Measurements from ENCODE around the gene SERTAD1. TPM values are rescaled to one million over a fixed set of nuclear protein-coding genes. Genes with fewer than 3 reads are reported as not detected.

Gene SERTAD1
- total RNA-seq, 1 donor from 2014 or later, result 13.4 TPM

- ChIA-PET POLR2A (no interaction called here), CTCF (no interaction called here)
- ATAC-seq (ENCODE audit: low read depth), result no peak
- DNase-seq, result no peak
- Mint-ChIP-seq H3K4me3 (no peak overlapping the region), H3K4me1 (no peaks in the 10 kb centered on the region), H3K27ac (no peak overlapping the region), H3K9me3 (no peaks in the 10 kb centered on the region), H3K27me3 (no peaks in the 10 kb centered on the region), H3K36me3 (ENCODE audit: low read depth) (peaks cover 2% of the 10 kb centered on the region)
- intact Hi-C loops (cut with micrococcal nuclease), result no loop called here
- TF ChIP-seq, protein P1, sequence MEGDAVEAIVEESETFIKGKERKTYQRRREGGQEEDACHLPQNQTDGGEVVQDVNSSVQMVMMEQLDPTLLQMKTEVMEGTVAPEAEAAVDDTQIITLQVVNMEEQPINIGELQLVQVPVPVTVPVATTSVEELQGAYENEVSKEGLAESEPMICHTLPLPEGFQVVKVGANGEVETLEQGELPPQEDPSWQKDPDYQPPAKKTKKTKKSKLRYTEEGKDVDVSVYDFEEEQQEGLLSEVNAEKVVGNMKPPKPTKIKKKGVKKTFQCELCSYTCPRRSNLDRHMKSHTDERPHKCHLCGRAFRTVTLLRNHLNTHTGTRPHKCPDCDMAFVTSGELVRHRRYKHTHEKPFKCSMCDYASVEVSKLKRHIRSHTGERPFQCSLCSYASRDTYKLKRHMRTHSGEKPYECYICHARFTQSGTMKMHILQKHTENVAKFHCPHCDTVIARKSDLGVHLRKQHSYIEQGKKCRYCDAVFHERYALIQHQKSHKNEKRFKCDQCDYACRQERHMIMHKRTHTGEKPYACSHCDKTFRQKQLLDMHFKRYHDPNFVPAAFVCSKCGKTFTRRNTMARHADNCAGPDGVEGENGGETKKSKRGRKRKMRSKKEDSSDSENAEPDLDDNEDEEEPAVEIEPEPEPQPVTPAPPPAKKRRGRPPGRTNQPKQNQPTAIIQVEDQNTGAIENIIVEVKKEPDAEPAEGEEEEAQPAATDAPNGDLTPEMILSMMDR (IDR thresholded peaks at IDR 0.05), result no peak
Observed at GRCh38 chr19:40450664-40451063, 24.9 kb upstream of the SERTAD1 start.

- ChIA-PET POLR2A (interaction anchor here (0.7 kb wide), 1 partner anchor 121 kb away, joined by 3 read pairs; no protein-coding TSS in a partner anchor), CTCF (no interaction called here)
- Mint-ChIP-seq H3K27me3 (no peaks in the 10 kb centered on the region), H3K9me3 (no peaks in the 10 kb centered on the region), H3K36me3 (ENCODE audit: low read depth) (peaks cover 2% of the 10 kb centered on the region), H3K4me1 (peaks cover 6% of the 10 kb centered on the region), H3K27ac (no peak overlapping the region), H3K4me3 (no peak overlapping the region)
- intact Hi-C loops (cut with micrococcal nuclease), result no loop called here
- ATAC-seq (ENCODE audit: low read depth) (no peak), DNase-seq (no peak)
- TF ChIP-seq, protein P1 (IDR thresholded peaks at IDR 0.05), result no peak
Observed at GRCh38 chr19:40449506-40449905, 23.7 kb upstream of the SERTAD1 start.

GRCh38 chr19:40446263-40446784 lies 20.5 kb upstream of the SERTAD1 start:
- no peak overlapping the region for H3K4me3 Mint-ChIP-seq
- H3K27me3 Mint-ChIP-seq, result no peaks in the 10 kb centered on the region
- CTCF ChIA-PET, result interaction anchor here (0.7 kb wide), 1 partner anchor 26 kb away, joined by 4 read pairs; no protein-coding TSS in a partner anchor

GRCh38 chr19:40445780-40446262 lies 20.0 kb upstream of the SERTAD1 start:
- Mint-ChIP-seq H3K27me3 (no peaks in the 10 kb centered on the region), H3K4me3 (no peak overlapping the region), H3K36me3 (ENCODE audit: low read depth) (peaks cover 33% of the 10 kb centered on the region), H3K9me3 (no peaks in the 10 kb centered on the region), H3K4me1 (peaks cover 24% of the 10 kb centered on the region), H3K27ac (no peak overlapping the region)
- intact Hi-C loops (cut with micrococcal nuclease), result no loop called here
- CTCF ChIA-PET, result interaction anchor here (3.9 kb wide), 1 partner anchor 26 kb away, joined by 49 read pairs; no protein-coding TSS in a partner anchor
- ATAC-seq (ENCODE audit: low read depth), result no peak
- no peak for DNase-seq
- POLR2A ChIA-PET, result interaction anchor here (3.3 kb wide), 1 partner anchor 18 kb away, joined by 42 read pairs; the partner anchor contains the start of gene BLVRB
- TF ChIP-seq, protein P1 (IDR thresholded peaks at IDR 0.05), result no peak

More at GRCh38 chr19:40446263-40446784, 20.5 kb upstream of the SERTAD1 start:
- Mint-ChIP-seq H3K27ac (no peak overlapping the region), H3K36me3 (ENCODE audit: low read depth) (peaks cover 28% of the 10 kb centered on the region), H3K4me1 (peaks cover 20% of the 10 kb centered on the region), H3K9me3 (no peaks in the 10 kb centered on the region)
- DNase-seq, result no peak
- TF ChIP-seq, protein P1 (IDR thresholded peaks at IDR 0.05), result no peak
- ATAC-seq (ENCODE audit: low read depth), result no peak
- POLR2A ChIA-PET, result no interaction called here
- intact Hi-C loops (cut with micrococcal nuclease), result no loop called here

DNA sequence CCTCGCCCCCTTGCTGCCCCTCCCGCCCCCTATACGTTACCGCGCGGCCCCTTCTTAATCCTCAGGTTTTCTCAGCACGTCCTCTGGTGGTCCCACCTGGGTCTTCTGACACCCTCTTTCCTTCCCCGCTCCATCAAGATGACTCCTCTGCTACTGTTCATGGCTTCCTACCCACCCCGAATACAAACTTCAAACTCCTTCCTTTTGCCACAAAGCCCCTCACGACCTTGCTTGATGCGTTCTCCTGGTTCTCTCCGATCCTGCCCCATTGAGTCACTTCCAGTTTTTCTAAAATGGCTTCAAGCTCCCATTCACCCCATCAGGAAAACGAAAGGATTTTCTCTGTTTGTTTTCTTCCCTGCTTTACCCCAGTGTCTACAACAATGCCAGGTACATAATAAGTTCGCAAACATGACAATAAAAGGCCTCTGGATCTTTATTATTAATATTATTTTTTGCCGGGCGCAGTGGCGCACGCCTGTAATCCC lies 19.1 kb upstream of the SERTAD1 start:
- ChIA-PET CTCF (interaction anchor here (3.6 to 3.9 kb wide), 2 partner anchors 25 to 140 kb away, joined by 13 to 49 read pairs; no protein-coding TSS in a partner anchor), POLR2A (interaction anchor here (0.6 to 4.4 kb wide), 8 partner anchors 9 to 165 kb away, joined by 4 to 104 read pairs (median 28); partner anchors contain the start of genes BLVRB, C19orf47, PLD3 and SERTAD1)
- TF ChIP-seq, protein P1 (IDR thresholded peaks at IDR 0.05), result no peak
- DNase-seq (no peak), ATAC-seq (ENCODE audit: low read depth) (no peak)
- no peaks in the 10 kb centered on the region for H3K9me3 Mint-ChIP-seq
- H3K36me3 Mint-ChIP-seq (ENCODE audit: low read depth), result peaks cover 42% of the 10 kb centered on the region
- H3K4me3 Mint-ChIP-seq, result peak overlapping the region; percentile 98
- peak overlapping the region; percentile 97 for H3K27ac Mint-ChIP-seq
- no peaks in the 10 kb centered on the region for H3K27me3 Mint-ChIP-seq
- intact Hi-C loops (cut with micrococcal nuclease), result loop anchor here (1.0 to 5.0 kb wide), 11 partner anchors 20 to 907 kb away; partner anchors contain the start of genes AKT2, BLVRB, C19orf47 and EGLN2
- H3K4me1 Mint-ChIP-seq, result peaks cover 24% of the 10 kb centered on the region

All from activated B cell treated with CpG ODN at 0.5 μM for 24 hours (primary cell).